Upper lobe of left lung (tissue), 6 donors: Measurements from ENCODE around the gene ADGRL3. TPM values are rescaled to one million over a fixed set of nuclear protein-coding genes. Genes with fewer than 3 reads are reported as not detected.

Source experiments
- ATAC-seq, 2 donors: fragments of 200-7000 bp; cut with Tn5 transposase; one replicate each; pipeline ENCODE4 v1.9.1; 2022; ENCODE audit warnings: mild to moderate bottlenecking in 2 of 2, moderate library complexity in 2 of 2; ENCODE audit not compliant: low FRiP score in 2 of 2
- DNase-seq, 2 donors: peaks; one replicate each; pipeline ENCODE4 v3.0.0-alpha.2; 2019 to 2020
- H3K27ac ChIP-seq, 4 donors: fragments of 200-600 bp; sonication (generic); one replicate each; pipeline ENCODE4 v1.5.1; 2016 to 2019
- H3K27me3 ChIP-seq, 4 donors: fragments of 200-600 bp; sonication (generic); one replicate each; pipeline ENCODE4 v1.5.1; 2017 to 2019
- H3K36me3 ChIP-seq, 4 donors: fragments of 200-600 bp; sonication (generic); one replicate each; pipeline ENCODE4 v1.5.1; 2016 to 2019
- H3K4me1 ChIP-seq, 4 donors: fragments of 200-600 bp; sonication (generic); one replicate each; pipeline ENCODE4 v1.5.1; 2018 to 2019
- H3K4me3 ChIP-seq, 4 donors: fragments of 200-600 bp; sonication (generic); one replicate each; pipeline ENCODE4 v1.5.1; 2017 to 2019; ENCODE audit warnings: mild to moderate bottlenecking in 2 of 4, moderate library complexity in 1 of 4
- H3K9me3 ChIP-seq, 4 donors: fragments of 200-600 bp; sonication (generic); one replicate each; pipeline ENCODE4 v1.5.1; 2018 to 2019
- CTCF ChIP-seq, 6 experiments: fragments of 450-650 bp in 4 of 6; fragments of 200-600 bp in 2 of 6; sonication (generic) in 2 of 6; IDR thresholded peaks; one replicate each; pipeline ENCODE4 v1.5.1; 2016 to 2019; ENCODE audit warnings: antibody characterized with exemption in 6 of 6
- EP300 ChIP-seq, 4 donors: sonication (generic); formaldehyde crosslinking; IDR thresholded peaks; one replicate each; pipeline ENCODE4 v1.5.1; 2017; ENCODE audit warnings: antibody characterized with exemption in 4 of 4, control low read depth in 2 of 4
- POLR2A ChIP-seq, 4 donors: fragments of 450-650 bp; IDR thresholded peaks; one replicate each; pipeline ENCODE4 v1.5.1; 2016 to 2017; ENCODE audit warnings: antibody characterized with exemption in 4 of 4, mild to moderate bottlenecking in 2 of 4
- POLR2AphosphoS5 ChIP-seq, 2 donors: sonication (generic); formaldehyde crosslinking; IDR thresholded peaks; one replicate each; pipeline ENCODE4 v1.5.1; 2017; ENCODE audit warnings: antibody characterized with exemption in 2 of 2
- WGBS, 2 donors: methylation state at CpG; one replicate each; pipeline ENCODE4 v1.1.5; 2017 to 2018; 5-methylcytosine and 5-hydroxymethylcytosine counted together
- total RNA-seq, 6 donors: library from RNA; depleted of rRNA in 4 of 6; stranded (reverse); fragments of >200 nt in 4 of 6; gene quantifications; one replicate each; pipeline versions ENCODE4 v1.1.0 to v1.2.1, GENCODE V29; 2016 to 2021
- donor health status: DM: no; HTN: no; CAD: no; lungs with moderate emphysema.
- donor health status: DM: no; HTN: yes; CAD: no; lungs with severe emphysema.

ADGRL3 gene
- total RNA-seq, 6 donors from 2014 or later: 1.0 to 8.5 (median 2.9) TPM

- 60 to 68% methylated on average over 6 of the region's 6 CpGs for WGBS, 2 donors
These were observed 94.8 kb downstream of the ADGRL3 start for GRCh38 chr4:61294936-61295335.

GRCh38 chr4:61296144-61296543, 96.0 kb downstream of the ADGRL3 start:
- Histone ChIP-seq H3K27me3 (no peaks in the 10 kb centered on the region), H3K36me3 (no peaks in the 10 kb centered on the region), H3K4me1 (no peaks in the 10 kb centered on the region), H3K4me3 (no peak overlapping the region), H3K9me3 (no peaks in the 10 kb centered on the region), H3K27ac (no peak overlapping the region)
- no peak for ATAC-seq
- TF ChIP-seq POLR2AphosphoS5 (IDR thresholded peaks at IDR 0.05) (no peak), CTCF (IDR thresholded peaks at IDR 0.05) (no peak), POLR2A (IDR thresholded peaks at IDR 0.05) (no peak), EP300 (IDR thresholded peaks at IDR 0.05) (no peak)
- WGBS, 2 donors: 60 to 69% methylated on average over 2 of the region's 2 CpGs
- DNase-seq: no peak

More at GRCh38 chr4:61294936-61295335, 94.8 kb downstream of the ADGRL3 start:
- H3K27ac ChIP-seq: no peak overlapping the region
- DNase-seq: no peak
- H3K36me3 ChIP-seq: no peaks in the 10 kb centered on the region
- H3K27me3 ChIP-seq: no peaks in the 10 kb centered on the region
- no peak for TF ChIP-seq POLR2A (IDR thresholded peaks at IDR 0.05)
- TF ChIP-seq CTCF (IDR thresholded peaks at IDR 0.05): no peak
- no peak for TF ChIP-seq EP300 (IDR thresholded peaks at IDR 0.05)
- no peak for TF ChIP-seq POLR2AphosphoS5 (IDR thresholded peaks at IDR 0.05)
- H3K4me1 ChIP-seq: no peaks in the 10 kb centered on the region
- no peak for ATAC-seq
- no peaks in the 10 kb centered on the region for H3K9me3 ChIP-seq
- no peak overlapping the region for H3K4me3 ChIP-seq

- no peak for TF ChIP-seq POLR2AphosphoS5 (IDR thresholded peaks at IDR 0.05)
- no peak for TF ChIP-seq POLR2A (IDR thresholded peaks at IDR 0.05)
- no peak for TF ChIP-seq EP300 (IDR thresholded peaks at IDR 0.05)
- no peak for TF ChIP-seq CTCF (IDR thresholded peaks at IDR 0.05)
- Histone ChIP-seq H3K36me3 (no peaks in the 10 kb centered on the region), H3K27ac (no peak overlapping the region), H3K9me3 (no peaks in the 10 kb centered on the region), H3K27me3 (no peaks in the 10 kb centered on the region), H3K4me3 (no peak overlapping the region), H3K4me1 (no peaks in the 10 kb centered on the region)
- 75% methylated on average over 4 of the region's 4 CpGs for WGBS, 2 donors
- no peak for ATAC-seq
- DNase-seq: no peak
These were observed 98.1 kb downstream of the ADGRL3 start for GRCh38 chr4:61298178-61298740.

- TF ChIP-seq EP300 (IDR thresholded peaks at IDR 0.05): no peak
- TF ChIP-seq POLR2A (IDR thresholded peaks at IDR 0.05): no peak
- TF ChIP-seq CTCF (IDR thresholded peaks at IDR 0.05): no peak
- no peak for TF ChIP-seq POLR2AphosphoS5 (IDR thresholded peaks at IDR 0.05)
- H3K9me3 ChIP-seq: no peaks in the 10 kb centered on the region
- H3K27me3 ChIP-seq: no peaks in the 10 kb centered on the region
- DNase-seq: no peak
- H3K4me3 ChIP-seq: no peak overlapping the region
- WGBS, 2 donors: 62 to 66% methylated on average over 4 of the region's 4 CpGs
- H3K4me1 ChIP-seq: no peaks in the 10 kb centered on the region
- ATAC-seq: no peak
- no peaks in the 10 kb centered on the region for H3K36me3 ChIP-seq
- no peak overlapping the region for H3K27ac ChIP-seq
These were observed 99.2 kb downstream of the ADGRL3 start for GRCh38 chr4:61299316-61299715.

GRCh38 chr4:61300266-61300844, 100.2 kb downstream of the ADGRL3 start:
- H3K27ac ChIP-seq: no peak overlapping the region
- H3K27me3 ChIP-seq: no peaks in the 10 kb centered on the region
- TF ChIP-seq CTCF (IDR thresholded peaks at IDR 0.05) (no peak), POLR2A (IDR thresholded peaks at IDR 0.05) (no peak), POLR2AphosphoS5 (IDR thresholded peaks at IDR 0.05) (no peak), EP300 (IDR thresholded peaks at IDR 0.05) (no peak)
- H3K9me3 ChIP-seq: no peaks in the 10 kb centered on the region
- no peak for DNase-seq
- H3K4me1 ChIP-seq: no peaks in the 10 kb centered on the region
- ATAC-seq: no peak
- WGBS, 2 donors: 88 to 100% methylated on average over 2 of the region's 2 CpGs
- H3K4me3 ChIP-seq: no peak overlapping the region
- no peaks in the 10 kb centered on the region for H3K36me3 ChIP-seq
